Epithelial cell of prostate (primary cell): ENCODE data around the gene BUB3.

Experiments
- DNase-seq: peaks from one replicate; pipeline ENCODE4 v3.0.0-alpha.2; 2011; ENCODE audit warnings: low read depth, low spot score
- H3K27ac ChIP-seq: fragments of 450-650 bp; 2 replicates; pipeline ENCODE4 v1.5.1; 2017; ENCODE audit warnings: mild to moderate bottlenecking

Gene BUB3

GRCh38 chr10:123194056-123194455 lies 39.9 kb downstream of the BUB3 start:
- no peak for DNase-seq
- H3K27ac ChIP-seq = no peak overlapping the region

- H3K27ac ChIP-seq = no peak overlapping the region
- DNase-seq = no peak
Measured at GRCh38 chr10:123200531-123200930, 46.3 kb downstream of the BUB3 start.

- no peak for DNase-seq
- H3K27ac ChIP-seq = no peak overlapping the region
Measured at GRCh38 chr10:123202506-123202905, 48.3 kb downstream of the BUB3 start.

DNA sequence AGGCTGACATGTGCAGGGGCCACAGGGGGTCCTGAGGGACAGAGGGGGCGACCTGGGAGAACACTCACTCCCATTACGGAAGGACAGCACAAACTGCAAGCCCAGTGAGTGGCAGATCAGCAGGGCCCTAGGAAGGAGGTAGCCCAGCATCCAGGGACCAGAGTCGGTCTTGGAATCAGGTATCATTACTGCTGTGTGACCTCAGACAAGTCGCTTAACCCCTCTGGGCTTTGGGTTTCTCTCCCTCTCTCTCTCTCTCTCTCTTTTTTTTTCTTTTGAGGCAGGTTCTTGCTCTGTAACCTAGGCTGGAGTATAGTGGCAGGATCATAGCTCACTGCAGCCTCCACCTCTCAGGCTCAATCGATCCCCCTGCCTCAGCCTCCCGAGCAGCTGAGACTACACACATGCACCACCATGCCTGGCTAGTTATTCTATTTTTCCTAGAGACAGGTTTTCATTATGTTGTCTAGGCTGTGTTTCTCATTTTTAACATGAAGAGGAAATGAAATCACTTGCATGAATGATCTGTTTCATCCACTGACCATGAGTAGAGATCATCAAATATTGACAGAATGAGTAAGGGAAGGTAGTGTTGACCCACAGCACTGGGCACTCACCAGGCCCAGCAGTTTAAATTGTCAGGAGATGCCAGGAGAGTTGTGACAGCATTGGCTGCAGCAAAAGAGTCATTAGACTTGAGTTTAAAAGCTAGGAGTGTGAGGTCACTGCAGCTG lies 49.4 kb downstream of the BUB3 start:
- peak overlapping the region; percentile 29 for H3K27ac ChIP-seq

DNA sequence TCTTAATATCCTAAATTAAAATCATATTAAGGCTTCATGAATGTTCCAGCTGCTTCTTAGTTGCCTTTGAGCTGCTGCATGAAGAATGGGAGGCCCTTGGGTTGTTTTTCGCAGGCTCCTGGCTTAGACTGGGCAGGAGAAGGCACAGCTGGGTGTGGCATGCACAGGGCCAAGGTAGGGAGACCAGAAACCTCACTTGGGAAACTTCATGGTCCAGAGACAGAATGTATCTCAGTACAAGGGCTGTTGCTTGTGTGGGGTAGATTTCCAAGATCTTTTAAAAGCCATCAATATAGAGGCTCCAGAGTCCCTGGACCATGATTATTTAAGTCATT lies 49.9 kb downstream of the BUB3 start:
- H3K27ac ChIP-seq = peak overlapping the region; percentile 29
- no peak for DNase-seq

More for the DNA sequence above, 49.4 kb downstream of the BUB3 start:
- peak; percentile 16 for DNase-seq

DNA sequence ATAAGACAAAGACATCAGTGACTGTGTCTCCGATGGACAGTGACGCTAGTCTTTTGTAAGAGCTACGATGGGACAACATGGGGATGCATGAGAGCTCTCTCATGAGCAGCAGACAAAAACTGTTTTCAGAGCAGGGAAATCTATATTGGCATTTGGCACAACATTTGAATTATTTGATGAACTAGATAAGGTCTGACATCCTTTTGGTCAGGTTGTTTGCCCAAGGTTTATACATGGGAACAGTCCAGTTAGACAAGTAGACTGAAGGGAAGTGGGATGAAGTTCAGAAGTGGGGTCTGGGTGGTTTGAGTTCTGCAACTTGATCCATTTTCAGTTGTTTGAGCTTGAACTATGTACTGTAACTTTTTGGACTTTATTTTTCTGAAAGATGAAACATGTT lies 50.8 kb downstream of the BUB3 start:
- no peak for DNase-seq
- no peak overlapping the region for H3K27ac ChIP-seq

GRCh38 chr10:123212063-123212462 lies 57.9 kb downstream of the BUB3 start:
- H3K27ac ChIP-seq = no peak overlapping the region

DNA sequence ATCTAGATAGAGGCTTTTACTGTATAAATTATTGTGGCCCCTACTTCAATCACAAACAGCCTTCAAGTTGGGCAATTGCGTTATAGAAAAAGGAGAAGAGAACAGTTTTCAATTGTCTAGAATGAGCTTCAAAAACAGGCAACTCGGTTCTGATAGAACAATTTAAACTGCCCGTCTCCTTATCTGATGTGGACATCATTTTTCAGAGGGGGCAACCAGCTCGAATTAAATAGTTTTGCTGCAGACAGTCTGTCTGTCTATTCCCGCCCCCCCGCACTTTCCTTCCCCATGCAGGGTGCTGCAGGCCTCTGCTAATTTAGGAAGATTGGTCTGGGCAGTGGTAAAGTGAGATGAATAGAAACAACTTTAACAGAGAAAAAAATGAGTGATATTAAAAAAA lies 58.4 kb downstream of the BUB3 start:
- H3K27ac ChIP-seq = no peak overlapping the region
- no peak for DNase-seq

More at GRCh38 chr10:123212063-123212462, 57.9 kb downstream of the BUB3 start:
- no peak for DNase-seq

GRCh38 chr10:123213192-123213591 lies 59.0 kb downstream of the BUB3 start:
- H3K27ac ChIP-seq = no peak overlapping the region

More at GRCh38 chr10:123213192-123213591, 59.0 kb downstream of the BUB3 start:
- no peak for DNase-seq
